Stimulated activated CD4-positive, alpha-beta T cell treated with anti-CD3 and anti-CD28 coated beads, Interleukin-1b, Interleukin-23, amount 100 ng/mL, for 4 hours (primary cell): ENCODE results near the gene EAPP.
"Not testable (repeated sequence)": the region's sequence is repeated elsewhere in the genome, so short reads cannot be mapped to it uniquely, and the experiment has no call there.

Experiments
- DNase-seq, 2 donors: peaks; one replicate each; pipeline ENCODE4 v3.0.0-alpha.2; 2020; ENCODE audit warnings: low read depth in 2 of 2

The EAPP gene

GRCh38 chr14:34482463-34482862 is 57.0 kb downstream of the EAPP start:
- no peak for DNase-seq

GRCh38 chr14:34479694-34480093 is 59.8 kb downstream of the EAPP start:
- no peak for DNase-seq

- no peak for DNase-seq
Measured at GRCh38 chr14:34478261-34478660, 61.2 kb downstream of the EAPP start.

- not testable (repeated sequence) for DNase-seq
Measured at GRCh38 chr14:34476036-34476435, 63.5 kb downstream of the EAPP start.

- no peak for DNase-seq
Measured at GRCh38 chr14:34475163-34475562, 64.3 kb downstream of the EAPP start.

GRCh38 chr14:34474187-34474679 is 65.3 kb downstream of the EAPP start:
- DNase-seq, result no peak

GRCh38 chr14:34472706-34473279 is 66.7 kb downstream of the EAPP start:
- DNase-seq, result no peak

- no peak for DNase-seq
Measured at GRCh38 chr14:34470319-34470718, 69.2 kb downstream of the EAPP start.

- DNase-seq, result no peak
Measured at GRCh38 chr14:34466691-34467090, 72.8 kb downstream of the EAPP start.
